MM.1S (cell line): ENCODE measurements around the gene NDUFB2.

Experiments used
- EZH2phosphoT487 ChIP-seq: fragments of 300-600 bp; sonication (generic); IDR thresholded peaks from 2 replicates; pipeline ENCODE4 v1.6.1; 2018; ENCODE audit warnings: antibody characterized with exemption, low read length
- TF ChIP-seq, protein P1 (sequence below): fragments of 300-600 bp; sonication (generic); IDR thresholded peaks from 2 replicates; pipeline ENCODE4 v1.5.1; 2016; ENCODE audit warnings: antibody characterized with exemption, low read length, mixed read lengths

DNA sequence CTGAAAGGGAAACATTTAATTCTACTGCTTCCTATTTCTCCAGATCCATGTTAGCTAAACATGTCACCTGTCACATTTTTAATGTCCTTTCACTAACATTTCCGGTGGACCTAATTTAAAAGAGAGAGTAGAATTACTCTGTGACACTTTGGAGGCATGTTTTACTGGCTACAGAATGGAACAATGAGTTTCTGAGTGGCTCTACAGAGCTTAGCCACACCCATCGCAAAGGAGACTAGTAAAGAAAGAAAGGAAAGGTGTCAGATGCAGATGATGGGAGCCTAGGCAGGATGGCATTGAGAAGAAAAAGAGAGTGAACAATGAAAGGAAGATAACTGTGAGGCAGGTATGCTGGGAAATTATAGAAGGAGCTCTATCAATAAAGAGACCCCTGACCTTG lies 35.9 kb downstream of the NDUFB2 start:
- TF ChIP-seq, protein P1, sequence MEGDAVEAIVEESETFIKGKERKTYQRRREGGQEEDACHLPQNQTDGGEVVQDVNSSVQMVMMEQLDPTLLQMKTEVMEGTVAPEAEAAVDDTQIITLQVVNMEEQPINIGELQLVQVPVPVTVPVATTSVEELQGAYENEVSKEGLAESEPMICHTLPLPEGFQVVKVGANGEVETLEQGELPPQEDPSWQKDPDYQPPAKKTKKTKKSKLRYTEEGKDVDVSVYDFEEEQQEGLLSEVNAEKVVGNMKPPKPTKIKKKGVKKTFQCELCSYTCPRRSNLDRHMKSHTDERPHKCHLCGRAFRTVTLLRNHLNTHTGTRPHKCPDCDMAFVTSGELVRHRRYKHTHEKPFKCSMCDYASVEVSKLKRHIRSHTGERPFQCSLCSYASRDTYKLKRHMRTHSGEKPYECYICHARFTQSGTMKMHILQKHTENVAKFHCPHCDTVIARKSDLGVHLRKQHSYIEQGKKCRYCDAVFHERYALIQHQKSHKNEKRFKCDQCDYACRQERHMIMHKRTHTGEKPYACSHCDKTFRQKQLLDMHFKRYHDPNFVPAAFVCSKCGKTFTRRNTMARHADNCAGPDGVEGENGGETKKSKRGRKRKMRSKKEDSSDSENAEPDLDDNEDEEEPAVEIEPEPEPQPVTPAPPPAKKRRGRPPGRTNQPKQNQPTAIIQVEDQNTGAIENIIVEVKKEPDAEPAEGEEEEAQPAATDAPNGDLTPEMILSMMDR = no peak
- no peak for TF ChIP-seq EZH2phosphoT487
